Esophagus muscularis mucosa (tissue), 4 donors: ENCODE results near the gene COX18.

Experiments
- EP300 ChIP-seq: sonication (generic); formaldehyde crosslinking; IDR thresholded peaks from one replicate; pipeline ENCODE4 v1.6.1; 2017; ENCODE audit warnings: antibody characterized with exemption
- POLR2A ChIP-seq: fragments of 450-650 bp; IDR thresholded peaks from one replicate; pipeline ENCODE4 v1.6.1; 2017; ENCODE audit warnings: antibody characterized with exemption, moderate library complexity, mild to moderate bottlenecking, low read depth
- POLR2AphosphoS5 ChIP-seq, 2 donors: sonication (generic); formaldehyde crosslinking; IDR thresholded peaks; one replicate each; pipeline ENCODE4 v1.6.1; 2017; ENCODE audit warnings: antibody characterized with exemption in 2 of 2
- TF ChIP-seq, protein P1 (sequence below), 3 experiments: fragments of 200-600 bp in 2 of 3; fragments of 450-650 bp in 1 of 3; sonication (generic) in 2 of 3; IDR thresholded peaks; one replicate each; pipeline ENCODE4 v1.5.1; 2017 to 2019; ENCODE audit warnings: antibody characterized with exemption in 3 of 3, mild to moderate bottlenecking in 2 of 3, moderate library complexity in 1 of 3

DNA sequence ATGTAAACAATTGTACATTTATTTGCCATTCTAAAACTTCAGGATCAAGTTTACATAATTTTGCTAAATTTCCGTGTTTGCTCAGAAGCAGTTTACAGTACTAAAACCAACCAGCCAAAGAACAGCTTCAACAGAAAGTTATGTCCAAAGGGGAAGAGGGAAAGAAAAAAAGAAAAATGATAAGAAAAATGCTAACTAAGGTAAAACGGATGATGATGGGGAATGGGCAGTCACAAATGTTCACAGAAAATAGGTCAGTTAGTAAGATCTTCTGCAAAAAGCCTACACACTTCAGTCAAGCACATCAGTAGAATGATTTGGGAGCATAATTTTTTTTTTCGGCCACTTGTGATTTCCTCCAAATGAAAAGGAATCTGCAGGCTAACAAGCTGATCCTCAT, 6.3 kb upstream of the COX18 start:
- TF ChIP-seq, protein P1, sequence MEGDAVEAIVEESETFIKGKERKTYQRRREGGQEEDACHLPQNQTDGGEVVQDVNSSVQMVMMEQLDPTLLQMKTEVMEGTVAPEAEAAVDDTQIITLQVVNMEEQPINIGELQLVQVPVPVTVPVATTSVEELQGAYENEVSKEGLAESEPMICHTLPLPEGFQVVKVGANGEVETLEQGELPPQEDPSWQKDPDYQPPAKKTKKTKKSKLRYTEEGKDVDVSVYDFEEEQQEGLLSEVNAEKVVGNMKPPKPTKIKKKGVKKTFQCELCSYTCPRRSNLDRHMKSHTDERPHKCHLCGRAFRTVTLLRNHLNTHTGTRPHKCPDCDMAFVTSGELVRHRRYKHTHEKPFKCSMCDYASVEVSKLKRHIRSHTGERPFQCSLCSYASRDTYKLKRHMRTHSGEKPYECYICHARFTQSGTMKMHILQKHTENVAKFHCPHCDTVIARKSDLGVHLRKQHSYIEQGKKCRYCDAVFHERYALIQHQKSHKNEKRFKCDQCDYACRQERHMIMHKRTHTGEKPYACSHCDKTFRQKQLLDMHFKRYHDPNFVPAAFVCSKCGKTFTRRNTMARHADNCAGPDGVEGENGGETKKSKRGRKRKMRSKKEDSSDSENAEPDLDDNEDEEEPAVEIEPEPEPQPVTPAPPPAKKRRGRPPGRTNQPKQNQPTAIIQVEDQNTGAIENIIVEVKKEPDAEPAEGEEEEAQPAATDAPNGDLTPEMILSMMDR (IDR thresholded peaks at IDR 0.05): no peak
- TF ChIP-seq POLR2AphosphoS5 (IDR thresholded peaks at IDR 0.05) (no peak), POLR2A (no peak), EP300 (no peak)
